K562 (cell line): Measurements from ENCODE around the gene RNF43. TPM values are rescaled to one million over a fixed set of nuclear protein-coding genes. Genes with fewer than 3 reads are reported as not detected.
A peak's percentile ranks its signal among the peaks of the same experiment; 100 is the strongest.

Source experiments
- ESRRA ChIP-seq: fragments of 450-650 bp; IDR thresholded peaks from 2 replicates; pipeline ENCODE4 v1.6.1; 2014; ENCODE audit warnings: low read depth, mild to moderate bottlenecking, moderate library complexity, borderline replicate concordance
- MTF1 ChIP-seq: fragments of 250-450 bp; sonication (Bioruptor Pico); IDR thresholded peaks from 2 replicates; pipeline ENCODE4 v1.9.0; 2021; ENCODE audit warnings: moderate library complexity, mild to moderate bottlenecking, inconsistent platforms, borderline replicate concordance
- NR4A1 ChIP-seq, 2 experiments: fragments of 250-450 bp in 1 of 2; fragments of 450-650 bp in 1 of 2; sonication (Bioruptor Pico) in 1 of 2; IDR thresholded peaks; 2 replicates each; pipeline versions ENCODE4 v1.4.0 to v1.6.1; 2016 to 2020; ENCODE audit warnings: mild to moderate bottlenecking in 2 of 2, missing compliant biosample characterization in 1 of 2, missing genetic modification characterization in 1 of 2, moderate library complexity in 1 of 2
- TFAM ChIP-seq: fragments of 250-450 bp; sonication (Bioruptor Pico); conservative IDR thresholded peaks from 2 replicates; pipeline ENCODE4 v1.5.0; 2021; ENCODE audit warnings: mild to moderate bottlenecking, moderate library complexity
- ZNF224 ChIP-seq: sonication (generic); formaldehyde crosslinking; IDR thresholded peaks from 2 replicates; pipeline ENCODE4 v1.8.0; 2022; ENCODE audit warnings: mild to moderate bottlenecking, missing genetic modification reagents
- polyA plus RNA-seq, 8 experiments: library from polyadenylated mRNA; depleted of rRNA in 4 of 8; stranded (reverse) in 5 of 8; unstranded in 3 of 8; fragments of >200 nt; fragmentation: Nextera tagmentation in 2 of 8; fragmentation: Illumina TruSeq in 1 of 8; extraction: Ambion mirVana in 2 of 8; extraction: Trizol in 1 of 8; gene quantifications; 2 replicates each; pipeline versions ENCODE4 v1.2.1 to v1.2.3, GENCODE V29; 2011 to 2014; ENCODE audit warnings: inconsistent platforms in 1 of 8, missing spikeins in 1 of 8
- total RNA-seq, 7 experiments: library from RNA; depleted of rRNA in 6 of 7; stranded (reverse); fragments of >200 nt in 6 of 7; fragmentation: Illumina TruSeq in 2 of 7; extraction: Trizol in 2 of 7; gene quantifications; 2 replicates each; pipeline versions ENCODE4 v1.2.1 to v1.2.3, GENCODE V29; 2011 to 2021; ENCODE audit warnings: low replicate concordance in 1 of 7
- TF ChIP-seq, protein P1 (sequence below): fragments of 450-650 bp; IDR thresholded peaks from 2 replicates; pipeline ENCODE4 v1.6.1; 2016; ENCODE audit warnings: antibody characterized with exemption
- TF ChIP-seq, protein P2 (sequence below): sonication (generic); formaldehyde crosslinking; IDR thresholded peaks from 2 replicates; pipeline ENCODE4 v1.8.0; 2023; ENCODE audit warnings: mild to moderate bottlenecking, missing genetic modification reagents
- TF ChIP-seq, protein P3 (sequence below), 2 experiments: IDR thresholded peaks; 2 replicates each; pipeline ENCODE4 v1.6.1; 2011; ENCODE audit warnings: borderline replicate concordance in 1 of 2, control low read depth in 1 of 2, low read depth in 1 of 2, low read length in 1 of 2, mild to moderate bottlenecking in 1 of 2, mixed read lengths in 1 of 2, moderate library complexity in 1 of 2; ENCODE audit not compliant: insufficient read depth in 1 of 2, insufficient read length in 1 of 2, poor library complexity in 1 of 2, severe bottlenecking in 1 of 2; ENCODE audit errors: extremely low read depth in 1 of 2
- TF ChIP-seq, protein P4 (sequence below): fragments of 200-600 bp; sonication (generic); IDR thresholded peaks from one replicate; pipeline ENCODE4 v1.6.1; 2012; ENCODE audit warnings: mild to moderate bottlenecking, low read depth, low read length, inconsistent platforms

RNF43 gene
- total and polyA plus RNA-seq, 9 of the 15 experiments (the other 6 are each of a cell fraction or from before 2014, with no cell fraction given), result 0.29 to 2.7 (median 1.4) TPM

DNA sequence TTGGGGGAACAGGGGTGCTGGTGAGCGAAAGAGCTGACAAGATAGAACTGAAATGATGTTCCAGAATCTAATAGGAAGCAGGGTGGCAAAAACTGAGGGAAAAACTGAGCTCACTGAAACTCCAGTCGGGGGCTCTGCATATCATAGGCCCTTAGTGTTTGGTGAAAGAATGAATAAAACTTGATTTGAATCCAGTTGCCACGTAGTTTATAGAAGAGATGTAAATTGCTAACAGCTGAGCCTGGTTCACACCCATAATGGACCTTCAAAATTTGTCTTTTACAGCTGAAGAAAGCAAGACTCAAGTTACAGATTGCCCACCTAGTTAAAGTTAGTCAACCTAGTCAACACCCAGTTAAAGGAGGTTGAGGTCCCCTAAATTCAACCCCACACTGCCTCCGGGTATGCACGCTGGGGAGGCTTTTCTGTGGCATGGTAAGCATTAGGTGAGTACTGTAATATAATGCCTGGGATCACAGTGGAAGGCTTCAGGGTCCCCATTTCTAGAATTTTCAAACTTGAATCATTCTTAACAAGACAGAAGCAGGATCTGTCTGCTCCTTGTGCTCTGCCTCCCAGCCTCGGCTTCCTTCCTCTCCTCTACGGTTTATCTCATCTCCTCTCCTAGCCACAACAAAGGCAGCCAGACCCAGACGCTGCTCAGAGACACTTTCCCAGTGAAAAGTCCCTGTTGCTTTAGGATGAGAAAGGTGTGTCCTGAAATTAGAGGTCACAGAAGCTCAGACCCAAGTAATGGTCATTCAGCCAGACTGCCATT, 38.4 kb downstream of the RNF43 start (continued):
- TF ChIP-seq, protein P1, sequence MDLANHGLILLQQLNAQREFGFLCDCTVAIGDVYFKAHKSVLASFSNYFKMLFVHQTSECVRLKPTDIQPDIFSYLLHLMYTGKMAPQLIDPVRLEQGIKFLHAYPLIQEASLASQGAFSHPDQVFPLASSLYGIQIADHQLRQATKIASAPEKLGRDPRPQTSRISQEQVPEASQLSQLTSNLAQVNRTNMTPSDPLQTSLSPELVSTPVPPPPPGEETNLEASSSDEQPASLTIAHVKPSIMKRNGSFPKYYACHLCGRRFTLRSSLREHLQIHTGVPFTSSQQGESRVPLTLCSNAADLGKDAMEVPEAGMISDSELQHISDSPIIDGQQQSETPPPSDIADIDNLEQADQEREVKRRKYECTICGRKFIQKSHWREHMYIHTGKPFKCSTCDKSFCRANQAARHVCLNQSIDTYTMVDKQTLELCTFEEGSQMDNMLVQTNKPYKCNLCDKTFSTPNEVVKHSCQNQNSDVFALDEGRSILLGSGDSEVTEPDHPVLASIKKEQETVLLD, result no peak
- TF ChIP-seq, protein P2, sequence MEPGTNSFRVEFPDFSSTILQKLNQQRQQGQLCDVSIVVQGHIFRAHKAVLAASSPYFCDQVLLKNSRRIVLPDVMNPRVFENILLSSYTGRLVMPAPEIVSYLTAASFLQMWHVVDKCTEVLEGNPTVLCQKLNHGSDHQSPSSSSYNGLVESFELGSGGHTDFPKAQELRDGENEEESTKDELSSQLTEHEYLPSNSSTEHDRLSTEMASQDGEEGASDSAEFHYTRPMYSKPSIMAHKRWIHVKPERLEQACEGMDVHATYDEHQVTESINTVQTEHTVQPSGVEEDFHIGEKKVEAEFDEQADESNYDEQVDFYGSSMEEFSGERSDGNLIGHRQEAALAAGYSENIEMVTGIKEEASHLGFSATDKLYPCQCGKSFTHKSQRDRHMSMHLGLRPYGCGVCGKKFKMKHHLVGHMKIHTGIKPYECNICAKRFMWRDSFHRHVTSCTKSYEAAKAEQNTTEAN (CRISPR knock-in tag), result no peak
- no peak for TF ChIP-seq MTF1
- TF ChIP-seq, protein P3, sequence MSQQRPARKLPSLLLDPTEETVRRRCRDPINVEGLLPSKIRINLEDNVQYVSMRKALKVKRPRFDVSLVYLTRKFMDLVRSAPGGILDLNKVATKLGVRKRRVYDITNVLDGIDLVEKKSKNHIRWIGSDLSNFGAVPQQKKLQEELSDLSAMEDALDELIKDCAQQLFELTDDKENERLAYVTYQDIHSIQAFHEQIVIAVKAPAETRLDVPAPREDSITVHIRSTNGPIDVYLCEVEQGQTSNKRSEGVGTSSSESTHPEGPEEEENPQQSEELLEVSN (IDR thresholded peaks at IDR 0.05; ENCODE audit: borderline replicate concordance in 1 of 2, extremely low read depth in 1 of 2, insufficient read depth in 1 of 2, insufficient read length in 1 of 2, low read depth in 1 of 2, low read length in 1 of 2, poor library complexity in 1 of 2, severe bottlenecking in 1 of 2), result no peak
- peak; percentile 62; the same call in 1 of the 2 replicates for TF ChIP-seq ESRRA
- no peak for TF ChIP-seq NR4A1 (CRISPR knock-in tag; IDR thresholded peaks at IDR 0.05)
- no peak for TF ChIP-seq NR4A1 (tag; IDR thresholded peaks at IDR 0.05)
- TF ChIP-seq ZNF224 (CRISPR knock-in tag), result no peak
- TF ChIP-seq, protein P4, sequence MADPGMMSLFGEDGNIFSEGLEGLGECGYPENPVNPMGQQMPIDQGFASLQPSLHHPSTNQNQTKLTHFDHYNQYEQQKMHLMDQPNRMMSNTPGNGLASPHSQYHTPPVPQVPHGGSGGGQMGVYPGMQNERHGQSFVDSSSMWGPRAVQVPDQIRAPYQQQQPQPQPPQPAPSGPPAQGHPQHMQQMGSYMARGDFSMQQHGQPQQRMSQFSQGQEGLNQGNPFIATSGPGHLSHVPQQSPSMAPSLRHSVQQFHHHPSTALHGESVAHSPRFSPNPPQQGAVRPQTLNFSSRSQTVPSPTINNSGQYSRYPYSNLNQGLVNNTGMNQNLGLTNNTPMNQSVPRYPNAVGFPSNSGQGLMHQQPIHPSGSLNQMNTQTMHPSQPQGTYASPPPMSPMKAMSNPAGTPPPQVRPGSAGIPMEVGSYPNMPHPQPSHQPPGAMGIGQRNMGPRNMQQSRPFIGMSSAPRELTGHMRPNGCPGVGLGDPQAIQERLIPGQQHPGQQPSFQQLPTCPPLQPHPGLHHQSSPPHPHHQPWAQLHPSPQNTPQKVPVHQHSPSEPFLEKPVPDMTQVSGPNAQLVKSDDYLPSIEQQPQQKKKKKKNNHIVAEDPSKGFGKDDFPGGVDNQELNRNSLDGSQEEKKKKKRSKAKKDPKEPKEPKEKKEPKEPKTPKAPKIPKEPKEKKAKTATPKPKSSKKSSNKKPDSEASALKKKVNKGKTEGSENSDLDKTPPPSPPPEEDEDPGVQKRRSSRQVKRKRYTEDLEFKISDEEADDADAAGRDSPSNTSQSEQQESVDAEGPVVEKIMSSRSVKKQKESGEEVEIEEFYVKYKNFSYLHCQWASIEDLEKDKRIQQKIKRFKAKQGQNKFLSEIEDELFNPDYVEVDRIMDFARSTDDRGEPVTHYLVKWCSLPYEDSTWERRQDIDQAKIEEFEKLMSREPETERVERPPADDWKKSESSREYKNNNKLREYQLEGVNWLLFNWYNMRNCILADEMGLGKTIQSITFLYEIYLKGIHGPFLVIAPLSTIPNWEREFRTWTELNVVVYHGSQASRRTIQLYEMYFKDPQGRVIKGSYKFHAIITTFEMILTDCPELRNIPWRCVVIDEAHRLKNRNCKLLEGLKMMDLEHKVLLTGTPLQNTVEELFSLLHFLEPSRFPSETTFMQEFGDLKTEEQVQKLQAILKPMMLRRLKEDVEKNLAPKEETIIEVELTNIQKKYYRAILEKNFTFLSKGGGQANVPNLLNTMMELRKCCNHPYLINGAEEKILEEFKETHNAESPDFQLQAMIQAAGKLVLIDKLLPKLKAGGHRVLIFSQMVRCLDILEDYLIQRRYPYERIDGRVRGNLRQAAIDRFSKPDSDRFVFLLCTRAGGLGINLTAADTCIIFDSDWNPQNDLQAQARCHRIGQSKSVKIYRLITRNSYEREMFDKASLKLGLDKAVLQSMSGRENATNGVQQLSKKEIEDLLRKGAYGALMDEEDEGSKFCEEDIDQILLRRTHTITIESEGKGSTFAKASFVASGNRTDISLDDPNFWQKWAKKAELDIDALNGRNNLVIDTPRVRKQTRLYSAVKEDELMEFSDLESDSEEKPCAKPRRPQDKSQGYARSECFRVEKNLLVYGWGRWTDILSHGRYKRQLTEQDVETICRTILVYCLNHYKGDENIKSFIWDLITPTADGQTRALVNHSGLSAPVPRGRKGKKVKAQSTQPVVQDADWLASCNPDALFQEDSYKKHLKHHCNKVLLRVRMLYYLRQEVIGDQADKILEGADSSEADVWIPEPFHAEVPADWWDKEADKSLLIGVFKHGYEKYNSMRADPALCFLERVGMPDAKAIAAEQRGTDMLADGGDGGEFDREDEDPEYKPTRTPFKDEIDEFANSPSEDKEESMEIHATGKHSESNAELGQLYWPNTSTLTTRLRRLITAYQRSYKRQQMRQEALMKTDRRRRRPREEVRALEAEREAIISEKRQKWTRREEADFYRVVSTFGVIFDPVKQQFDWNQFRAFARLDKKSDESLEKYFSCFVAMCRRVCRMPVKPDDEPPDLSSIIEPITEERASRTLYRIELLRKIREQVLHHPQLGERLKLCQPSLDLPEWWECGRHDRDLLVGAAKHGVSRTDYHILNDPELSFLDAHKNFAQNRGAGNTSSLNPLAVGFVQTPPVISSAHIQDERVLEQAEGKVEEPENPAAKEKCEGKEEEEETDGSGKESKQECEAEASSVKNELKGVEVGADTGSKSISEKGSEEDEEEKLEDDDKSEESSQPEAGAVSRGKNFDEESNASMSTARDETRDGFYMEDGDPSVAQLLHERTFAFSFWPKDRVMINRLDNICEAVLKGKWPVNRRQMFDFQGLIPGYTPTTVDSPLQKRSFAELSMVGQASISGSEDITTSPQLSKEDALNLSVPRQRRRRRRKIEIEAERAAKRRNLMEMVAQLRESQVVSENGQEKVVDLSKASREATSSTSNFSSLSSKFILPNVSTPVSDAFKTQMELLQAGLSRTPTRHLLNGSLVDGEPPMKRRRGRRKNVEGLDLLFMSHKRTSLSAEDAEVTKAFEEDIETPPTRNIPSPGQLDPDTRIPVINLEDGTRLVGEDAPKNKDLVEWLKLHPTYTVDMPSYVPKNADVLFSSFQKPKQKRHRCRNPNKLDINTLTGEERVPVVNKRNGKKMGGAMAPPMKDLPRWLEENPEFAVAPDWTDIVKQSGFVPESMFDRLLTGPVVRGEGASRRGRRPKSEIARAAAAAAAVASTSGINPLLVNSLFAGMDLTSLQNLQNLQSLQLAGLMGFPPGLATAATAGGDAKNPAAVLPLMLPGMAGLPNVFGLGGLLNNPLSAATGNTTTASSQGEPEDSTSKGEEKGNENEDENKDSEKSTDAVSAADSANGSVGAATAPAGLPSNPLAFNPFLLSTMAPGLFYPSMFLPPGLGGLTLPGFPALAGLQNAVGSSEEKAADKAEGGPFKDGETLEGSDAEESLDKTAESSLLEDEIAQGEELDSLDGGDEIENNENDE, result no peak
- no peak for TF ChIP-seq TFAM (CRISPR knock-in tag)
